Measurements from ENCODE around the gene MARCO. TPM values are rescaled to one million over a fixed set of nuclear protein-coding genes. Genes with fewer than 3 reads are reported as not detected.

Gene MARCO
- total and polyA plus RNA-seq, 2 of the 8 experiments (the other 6 are each of a cell fraction or from before 2014, with no cell fraction given), result not detected

- TF ChIP-seq, protein P1, sequence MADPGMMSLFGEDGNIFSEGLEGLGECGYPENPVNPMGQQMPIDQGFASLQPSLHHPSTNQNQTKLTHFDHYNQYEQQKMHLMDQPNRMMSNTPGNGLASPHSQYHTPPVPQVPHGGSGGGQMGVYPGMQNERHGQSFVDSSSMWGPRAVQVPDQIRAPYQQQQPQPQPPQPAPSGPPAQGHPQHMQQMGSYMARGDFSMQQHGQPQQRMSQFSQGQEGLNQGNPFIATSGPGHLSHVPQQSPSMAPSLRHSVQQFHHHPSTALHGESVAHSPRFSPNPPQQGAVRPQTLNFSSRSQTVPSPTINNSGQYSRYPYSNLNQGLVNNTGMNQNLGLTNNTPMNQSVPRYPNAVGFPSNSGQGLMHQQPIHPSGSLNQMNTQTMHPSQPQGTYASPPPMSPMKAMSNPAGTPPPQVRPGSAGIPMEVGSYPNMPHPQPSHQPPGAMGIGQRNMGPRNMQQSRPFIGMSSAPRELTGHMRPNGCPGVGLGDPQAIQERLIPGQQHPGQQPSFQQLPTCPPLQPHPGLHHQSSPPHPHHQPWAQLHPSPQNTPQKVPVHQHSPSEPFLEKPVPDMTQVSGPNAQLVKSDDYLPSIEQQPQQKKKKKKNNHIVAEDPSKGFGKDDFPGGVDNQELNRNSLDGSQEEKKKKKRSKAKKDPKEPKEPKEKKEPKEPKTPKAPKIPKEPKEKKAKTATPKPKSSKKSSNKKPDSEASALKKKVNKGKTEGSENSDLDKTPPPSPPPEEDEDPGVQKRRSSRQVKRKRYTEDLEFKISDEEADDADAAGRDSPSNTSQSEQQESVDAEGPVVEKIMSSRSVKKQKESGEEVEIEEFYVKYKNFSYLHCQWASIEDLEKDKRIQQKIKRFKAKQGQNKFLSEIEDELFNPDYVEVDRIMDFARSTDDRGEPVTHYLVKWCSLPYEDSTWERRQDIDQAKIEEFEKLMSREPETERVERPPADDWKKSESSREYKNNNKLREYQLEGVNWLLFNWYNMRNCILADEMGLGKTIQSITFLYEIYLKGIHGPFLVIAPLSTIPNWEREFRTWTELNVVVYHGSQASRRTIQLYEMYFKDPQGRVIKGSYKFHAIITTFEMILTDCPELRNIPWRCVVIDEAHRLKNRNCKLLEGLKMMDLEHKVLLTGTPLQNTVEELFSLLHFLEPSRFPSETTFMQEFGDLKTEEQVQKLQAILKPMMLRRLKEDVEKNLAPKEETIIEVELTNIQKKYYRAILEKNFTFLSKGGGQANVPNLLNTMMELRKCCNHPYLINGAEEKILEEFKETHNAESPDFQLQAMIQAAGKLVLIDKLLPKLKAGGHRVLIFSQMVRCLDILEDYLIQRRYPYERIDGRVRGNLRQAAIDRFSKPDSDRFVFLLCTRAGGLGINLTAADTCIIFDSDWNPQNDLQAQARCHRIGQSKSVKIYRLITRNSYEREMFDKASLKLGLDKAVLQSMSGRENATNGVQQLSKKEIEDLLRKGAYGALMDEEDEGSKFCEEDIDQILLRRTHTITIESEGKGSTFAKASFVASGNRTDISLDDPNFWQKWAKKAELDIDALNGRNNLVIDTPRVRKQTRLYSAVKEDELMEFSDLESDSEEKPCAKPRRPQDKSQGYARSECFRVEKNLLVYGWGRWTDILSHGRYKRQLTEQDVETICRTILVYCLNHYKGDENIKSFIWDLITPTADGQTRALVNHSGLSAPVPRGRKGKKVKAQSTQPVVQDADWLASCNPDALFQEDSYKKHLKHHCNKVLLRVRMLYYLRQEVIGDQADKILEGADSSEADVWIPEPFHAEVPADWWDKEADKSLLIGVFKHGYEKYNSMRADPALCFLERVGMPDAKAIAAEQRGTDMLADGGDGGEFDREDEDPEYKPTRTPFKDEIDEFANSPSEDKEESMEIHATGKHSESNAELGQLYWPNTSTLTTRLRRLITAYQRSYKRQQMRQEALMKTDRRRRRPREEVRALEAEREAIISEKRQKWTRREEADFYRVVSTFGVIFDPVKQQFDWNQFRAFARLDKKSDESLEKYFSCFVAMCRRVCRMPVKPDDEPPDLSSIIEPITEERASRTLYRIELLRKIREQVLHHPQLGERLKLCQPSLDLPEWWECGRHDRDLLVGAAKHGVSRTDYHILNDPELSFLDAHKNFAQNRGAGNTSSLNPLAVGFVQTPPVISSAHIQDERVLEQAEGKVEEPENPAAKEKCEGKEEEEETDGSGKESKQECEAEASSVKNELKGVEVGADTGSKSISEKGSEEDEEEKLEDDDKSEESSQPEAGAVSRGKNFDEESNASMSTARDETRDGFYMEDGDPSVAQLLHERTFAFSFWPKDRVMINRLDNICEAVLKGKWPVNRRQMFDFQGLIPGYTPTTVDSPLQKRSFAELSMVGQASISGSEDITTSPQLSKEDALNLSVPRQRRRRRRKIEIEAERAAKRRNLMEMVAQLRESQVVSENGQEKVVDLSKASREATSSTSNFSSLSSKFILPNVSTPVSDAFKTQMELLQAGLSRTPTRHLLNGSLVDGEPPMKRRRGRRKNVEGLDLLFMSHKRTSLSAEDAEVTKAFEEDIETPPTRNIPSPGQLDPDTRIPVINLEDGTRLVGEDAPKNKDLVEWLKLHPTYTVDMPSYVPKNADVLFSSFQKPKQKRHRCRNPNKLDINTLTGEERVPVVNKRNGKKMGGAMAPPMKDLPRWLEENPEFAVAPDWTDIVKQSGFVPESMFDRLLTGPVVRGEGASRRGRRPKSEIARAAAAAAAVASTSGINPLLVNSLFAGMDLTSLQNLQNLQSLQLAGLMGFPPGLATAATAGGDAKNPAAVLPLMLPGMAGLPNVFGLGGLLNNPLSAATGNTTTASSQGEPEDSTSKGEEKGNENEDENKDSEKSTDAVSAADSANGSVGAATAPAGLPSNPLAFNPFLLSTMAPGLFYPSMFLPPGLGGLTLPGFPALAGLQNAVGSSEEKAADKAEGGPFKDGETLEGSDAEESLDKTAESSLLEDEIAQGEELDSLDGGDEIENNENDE (IDR thresholded peaks at IDR 0.05; ENCODE audit: insufficient replicate concordance, low read length), result no peak
- TF ChIP-seq RNF2 (IDR thresholded peaks at IDR 0.05; ENCODE audit: borderline replicate concordance, low read depth, low read length, missing control alignments, poor library complexity, severe bottlenecking), result no peak
- no peak for TF ChIP-seq KDM1A (IDR thresholded peaks at IDR 0.05; ENCODE audit: borderline replicate concordance, low read length)
- TF ChIP-seq ASH2L (IDR thresholded peaks at IDR 0.05; ENCODE audit: low read length), result no peak
- no peak for TF ChIP-seq TAF7 (optimal IDR thresholded peaks at IDR 0.05; ENCODE audit: borderline replicate concordance, low read depth, low read length)
- TF ChIP-seq SUZ12 (IDR thresholded peaks at IDR 0.05; ENCODE audit: low read length), result no peak
- TF ChIP-seq TBP (IDR thresholded peaks at IDR 0.05; ENCODE audit: low read depth, low read length), result no peak
- TF ChIP-seq KDM4A (IDR thresholded peaks at IDR 0.05; ENCODE audit: low read depth, low read length, severe bottlenecking), result no peak
- no peak for TF ChIP-seq POU5F1 (IDR thresholded peaks at IDR 0.05; ENCODE audit: low read depth, low read length)
These were observed 32.4 kb downstream of the MARCO start (continued) for GRCh38 chr2:118974103-118974993.

All from H1 (cell line).